Gastrocnemius medialis (tissue), 4 donors: ENCODE data around the gene CIDEB. TPM values are rescaled to one million over a fixed set of nuclear protein-coding genes. Genes with fewer than 3 reads are reported as not detected.

Experiments used
- ATAC-seq, 2 donors: fragments of 150-250 bp; one replicate each; pipeline ENCODE4 v1.9.1; 2016
- DNase-seq, 2 donors: peaks; one replicate each; pipeline ENCODE4 v3.0.0-alpha.2; 2019
- H3K27ac ChIP-seq, 4 donors: fragments of 200-600 bp; sonication (generic); 1 replicate in 1 of 4; 2 replicates in 3 of 4; pipeline ENCODE4 v1.5.1; 2016 to 2018; ENCODE audit warnings: mild to moderate bottlenecking in 2 of 4, moderate library complexity in 1 of 4
- H3K27me3 ChIP-seq, 3 donors: fragments of 200-600 bp; sonication (generic) in 2 of 3; 1 replicate in 1 of 3; 2 replicates in 2 of 3; pipeline versions ENCODE4 v1.5.1 to v1.6.0; 2016 to 2019; ENCODE audit warnings: mild to moderate bottlenecking in 1 of 3, moderate library complexity in 1 of 3
- H3K36me3 ChIP-seq, 2 donors: fragments of 200-600 bp; sonication (generic) in 1 of 2; one replicate each; pipeline ENCODE4 v1.5.1; 2017 to 2018
- H3K4me1 ChIP-seq, 2 donors: fragments of 200-600 bp; sonication (generic) in 1 of 2; one replicate each; pipeline ENCODE4 v1.5.1; 2016 to 2017; ENCODE audit warnings: mild to moderate bottlenecking in 2 of 2
- H3K4me3 ChIP-seq, 4 donors: fragments of 200-600 bp; sonication (generic) in 3 of 4; 1 replicate in 1 of 4; 2 replicates in 3 of 4; pipeline ENCODE4 v1.5.1; 2016 to 2019; ENCODE audit warnings: mild to moderate bottlenecking in 2 of 4
- H3K9me3 ChIP-seq, 3 donors: fragments of 200-600 bp; sonication (generic) in 2 of 3; 1 replicate in 1 of 3; 2 replicates in 2 of 3; pipeline ENCODE4 v1.5.1; 2016 to 2019
- POLR2A ChIP-seq, 2 donors: fragments of 450-650 bp; IDR thresholded peaks; one replicate each; pipeline ENCODE4 v1.6.1; 2017; ENCODE audit warnings: antibody characterized with exemption in 2 of 2, mild to moderate bottlenecking in 2 of 2, moderate library complexity in 2 of 2
- in situ Hi-C, 4 donors: fragments of 200-750 bp; cut with MboI; loops; one replicate each; pipeline versions ENCODE4 v1.15.0 to v1.8.0; 2017; ENCODE audit warnings: low sequenced_read_pairs in 4 of 4
- intact Hi-C: fragments of 100-400 bp; cut with DNase I; formaldehyde crosslinking; loops from one replicate; pipeline ENCODE4 v1.15.1; 2023; ENCODE audit warnings: low total_unique reads
- total RNA-seq, 4 donors: library from RNA; depleted of rRNA; stranded (reverse); fragments of >200 nt; gene quantifications; one replicate each; pipeline versions ENCODE4 v1.1.0 to v1.2.3, GENCODE V29; 2016
- TF ChIP-seq, protein P1 (sequence below), 5 experiments: fragments of 450-650 bp in 3 of 5; fragments of 200-600 bp in 2 of 5; sonication (generic) in 2 of 5; IDR thresholded peaks in 4 of 5; conservative IDR thresholded peaks in 1 of 5; 1 replicate in 4 of 5; 2 replicates in 1 of 5; pipeline ENCODE4 v1.5.1; 2016 to 2019; ENCODE audit warnings: antibody characterized with exemption in 5 of 5, mild to moderate bottlenecking in 3 of 5, moderate library complexity in 3 of 5

The CIDEB gene
- total RNA-seq, 4 donors from 2014 or later, result 0.39 to 1.5 (median 0.88) TPM

GRCh38 chr14:24267516-24267915 lies 40.3 kb downstream of the CIDEB start:
- DNase-seq (no peak), ATAC-seq (no peak)
- no peak overlapping the region for H3K27ac ChIP-seq

DNA sequence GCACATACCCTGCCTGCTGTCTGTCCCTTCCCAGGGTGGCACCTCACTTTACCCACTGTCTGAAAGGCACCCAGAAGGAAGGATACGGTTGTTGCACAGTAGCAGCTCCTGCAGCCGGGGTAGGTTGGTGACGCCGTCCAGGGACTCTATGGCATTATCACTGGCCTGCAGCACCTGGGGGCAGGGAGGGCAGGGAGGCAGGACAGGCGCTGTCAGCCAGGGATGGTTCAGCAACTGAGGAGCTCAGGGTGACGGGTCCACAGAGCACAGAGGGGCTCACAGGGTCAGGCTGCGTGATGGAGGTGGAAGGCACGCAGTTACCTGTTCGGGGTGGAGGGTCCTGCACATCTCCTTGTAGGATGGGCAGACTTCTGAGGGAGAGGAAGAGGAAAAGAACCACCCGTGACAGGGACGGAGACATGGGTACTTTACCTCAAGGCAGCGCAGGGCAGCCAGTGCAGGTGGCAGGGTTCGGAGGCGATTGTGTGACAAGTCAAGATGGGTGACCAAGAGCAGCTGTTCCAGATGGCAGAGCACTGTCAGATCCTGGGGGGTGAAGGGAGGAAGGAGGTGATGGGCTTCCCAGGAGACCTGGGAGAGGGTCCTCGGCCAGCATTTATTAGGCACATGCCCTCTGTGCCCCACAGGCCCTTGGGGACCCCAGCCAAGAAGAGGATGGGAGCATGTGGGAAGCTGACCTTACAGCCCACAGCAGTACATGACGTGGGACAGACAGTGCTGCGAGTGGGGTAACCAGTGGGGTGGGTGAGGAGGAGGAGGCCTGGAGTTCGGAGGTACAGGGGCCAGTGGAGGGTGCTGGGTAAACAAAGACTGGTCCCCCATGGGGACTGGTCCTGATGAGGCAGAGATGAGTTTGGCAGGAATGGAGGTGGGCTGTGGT lies 41.2 kb downstream of the CIDEB start:
- no peaks in the 10 kb centered on the region for H3K9me3 ChIP-seq
- H3K4me3 ChIP-seq, result no peak overlapping the region
- no peak overlapping the region for H3K27ac ChIP-seq
- peaks cover 0 to 42% of the 10 kb centered on the region in 2 donors for H3K36me3 ChIP-seq
- intact Hi-C loops (no loop called here), in situ Hi-C loops (no loop called here)
- TF ChIP-seq, protein P1, sequence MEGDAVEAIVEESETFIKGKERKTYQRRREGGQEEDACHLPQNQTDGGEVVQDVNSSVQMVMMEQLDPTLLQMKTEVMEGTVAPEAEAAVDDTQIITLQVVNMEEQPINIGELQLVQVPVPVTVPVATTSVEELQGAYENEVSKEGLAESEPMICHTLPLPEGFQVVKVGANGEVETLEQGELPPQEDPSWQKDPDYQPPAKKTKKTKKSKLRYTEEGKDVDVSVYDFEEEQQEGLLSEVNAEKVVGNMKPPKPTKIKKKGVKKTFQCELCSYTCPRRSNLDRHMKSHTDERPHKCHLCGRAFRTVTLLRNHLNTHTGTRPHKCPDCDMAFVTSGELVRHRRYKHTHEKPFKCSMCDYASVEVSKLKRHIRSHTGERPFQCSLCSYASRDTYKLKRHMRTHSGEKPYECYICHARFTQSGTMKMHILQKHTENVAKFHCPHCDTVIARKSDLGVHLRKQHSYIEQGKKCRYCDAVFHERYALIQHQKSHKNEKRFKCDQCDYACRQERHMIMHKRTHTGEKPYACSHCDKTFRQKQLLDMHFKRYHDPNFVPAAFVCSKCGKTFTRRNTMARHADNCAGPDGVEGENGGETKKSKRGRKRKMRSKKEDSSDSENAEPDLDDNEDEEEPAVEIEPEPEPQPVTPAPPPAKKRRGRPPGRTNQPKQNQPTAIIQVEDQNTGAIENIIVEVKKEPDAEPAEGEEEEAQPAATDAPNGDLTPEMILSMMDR (IDR thresholded peaks at IDR 0.05 in 4 of 5, conservative IDR thresholded peaks at IDR 0.05 in 1 of 5), result no peak
- TF ChIP-seq POLR2A (IDR thresholded peaks at IDR 0.05), result no peak
- no peaks in the 10 kb centered on the region for H3K4me1 ChIP-seq
- no peak for ATAC-seq
- no peaks in the 10 kb centered on the region for H3K27me3 ChIP-seq
- DNase-seq, result no peak

More at GRCh38 chr14:24267516-24267915, 40.3 kb downstream of the CIDEB start:
- TF ChIP-seq, protein P1 (IDR thresholded peaks at IDR 0.05 in 4 of 5, conservative IDR thresholded peaks at IDR 0.05 in 1 of 5), result no peak
- TF ChIP-seq POLR2A (IDR thresholded peaks at IDR 0.05), result no peak
- in situ Hi-C loops, result no loop called here
- no peaks in the 10 kb centered on the region for H3K9me3 ChIP-seq
- intact Hi-C loops, result no loop called here
- peaks cover 4% of the 10 kb centered on the region in 2 donors for H3K4me1 ChIP-seq
- peaks cover 0 to 42% of the 10 kb centered on the region in 2 donors for H3K36me3 ChIP-seq
- no peak overlapping the region for H3K4me3 ChIP-seq
- no peaks in the 10 kb centered on the region for H3K27me3 ChIP-seq

DNA sequence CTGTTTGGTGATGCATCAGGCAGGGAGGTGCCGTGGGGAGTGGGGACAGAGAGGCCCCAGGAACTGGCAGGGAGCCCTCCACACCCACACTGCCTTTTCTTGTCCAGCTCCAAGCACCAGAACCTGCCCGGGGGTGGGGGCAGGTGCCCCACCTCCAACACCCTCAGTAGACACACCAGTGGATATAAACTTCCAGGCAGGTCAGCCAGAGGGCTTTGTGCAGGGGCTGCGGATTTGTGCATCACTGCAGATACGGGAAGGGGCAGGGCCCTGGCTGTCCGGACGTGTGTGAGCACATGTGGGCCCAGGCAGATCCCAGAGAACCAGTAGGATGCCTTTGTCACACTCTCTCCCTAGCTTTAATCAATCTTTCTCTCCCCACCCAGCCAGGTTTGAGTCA lies 43.5 kb downstream of the CIDEB start:
- DNase-seq (no peak), ATAC-seq (no peak)
- intact Hi-C loops, result no loop called here
- Histone ChIP-seq H3K4me1 (no peaks in the 10 kb centered on the region), H3K4me3 (no peak overlapping the region), H3K27me3 (no peaks in the 10 kb centered on the region), H3K36me3 (peaks cover 0 to 34% of the 10 kb centered on the region in 2 donors), H3K27ac (no peak overlapping the region), H3K9me3 (no peaks in the 10 kb centered on the region)
- TF ChIP-seq, protein P1 (IDR thresholded peaks at IDR 0.05 in 4 of 5, conservative IDR thresholded peaks at IDR 0.05 in 1 of 5), result no peak
- TF ChIP-seq POLR2A (IDR thresholded peaks at IDR 0.05), result no peak
- in situ Hi-C loops, result no loop called here

DNA sequence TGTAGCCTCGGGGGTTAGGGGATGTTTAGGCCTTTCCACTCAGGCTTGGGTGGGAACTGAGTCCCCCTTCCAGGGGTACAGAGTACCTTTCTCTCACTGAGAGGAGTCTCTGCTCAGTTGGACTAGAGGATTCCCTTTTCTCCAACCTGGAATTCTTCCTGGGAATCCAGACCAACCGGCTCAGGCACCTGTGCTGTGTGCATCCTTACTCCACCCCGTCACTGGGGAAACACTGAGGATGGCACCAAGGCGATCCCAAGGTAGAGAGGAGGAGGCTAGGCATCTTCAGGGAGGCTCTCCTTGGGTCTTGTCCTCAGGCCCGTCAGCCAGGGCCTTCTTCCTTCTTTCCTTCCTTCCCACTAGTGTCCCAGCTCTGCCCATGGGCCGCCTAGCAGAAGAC lies 43.9 kb downstream of the CIDEB start:
- H3K27me3 ChIP-seq, result no peaks in the 10 kb centered on the region
- ATAC-seq (no peak), DNase-seq (no peak)
- no peak for TF ChIP-seq POLR2A (IDR thresholded peaks at IDR 0.05)
- TF ChIP-seq, protein P1 (IDR thresholded peaks at IDR 0.05 in 4 of 5, conservative IDR thresholded peaks at IDR 0.05 in 1 of 5), result no peak
- no peaks in the 10 kb centered on the region for H3K4me1 ChIP-seq
- no peak overlapping the region for H3K4me3 ChIP-seq
- in situ Hi-C loops, result no loop called here
- H3K36me3 ChIP-seq, result peaks cover 0 to 29% of the 10 kb centered on the region in 2 donors
- H3K27ac ChIP-seq, result no peak overlapping the region
- no peaks in the 10 kb centered on the region for H3K9me3 ChIP-seq
- intact Hi-C loops, result no loop called here
